HepG2 (cell line): ENCODE measurements around the gene EMILIN1. TPM values are rescaled to one million over a fixed set of nuclear protein-coding genes. Genes with fewer than 3 reads are reported as not detected.
A peak's percentile ranks its signal among the peaks of the same experiment; 100 is the strongest.

Source experiments
- ARNT2 ChIP-seq: sonication (generic); formaldehyde crosslinking; IDR thresholded peaks from 2 replicates; pipeline ENCODE4 v1.8.0; 2022; ENCODE audit warnings: mild to moderate bottlenecking, low read depth, missing genetic modification reagents, moderate library complexity
- ATF1 ChIP-seq: IDR thresholded peaks from 2 replicates; pipeline ENCODE4 v1.6.1; 2016; ENCODE audit warnings: mild to moderate bottlenecking, control low read depth
- ATF5 ChIP-seq: sonication (generic); formaldehyde crosslinking; IDR thresholded peaks from 2 replicates; pipeline ENCODE4 v1.4.0; 2020; ENCODE audit warnings: mild to moderate bottlenecking, low read depth, missing genetic modification reagents
- CCAR2 ChIP-seq: fragments of 200-400 bp; formaldehyde crosslinking; optimal IDR thresholded peaks from 2 replicates; pipeline ENCODE3; 2018; ENCODE audit warnings: low read depth, mild to moderate bottlenecking, low read length, moderate library complexity
- CREB1 ChIP-seq, 2 experiments: fragments of 450-650 bp in 1 of 2; IDR thresholded peaks; 2 replicates each; pipeline ENCODE4 v1.6.1; 2016 to 2017; ENCODE audit warnings: control low read depth in 1 of 2, mild to moderate bottlenecking in 1 of 2, missing compliant biosample characterization in 1 of 2, missing genetic modification characterization in 1 of 2
- CREBL2 ChIP-seq: sonication (generic); formaldehyde crosslinking; IDR thresholded peaks from 2 replicates; pipeline ENCODE4 v1.8.1; 2023; ENCODE audit warnings: missing genetic modification reagents, mild to moderate bottlenecking, borderline replicate concordance
- FOXP4 ChIP-seq: sonication (generic); formaldehyde crosslinking; IDR thresholded peaks from 2 replicates; pipeline ENCODE4 v1.4.0; 2020; ENCODE audit warnings: missing genetic modification reagents
- HDAC2 ChIP-seq: sonication (generic); formaldehyde crosslinking; IDR thresholded peaks from 2 replicates; pipeline ENCODE4 v1.4.0; 2020; ENCODE audit warnings: missing genetic modification reagents
- KDM5A ChIP-seq: fragments of 200-600 bp; sonication (generic); IDR thresholded peaks from 2 replicates; pipeline ENCODE4 v1.7.0; 2018; ENCODE audit warnings: antibody characterized with exemption, mild to moderate bottlenecking, low read length, borderline replicate concordance
- MEF2D ChIP-seq: sonication (generic); formaldehyde crosslinking; IDR thresholded peaks from 2 replicates; pipeline ENCODE4 v1.5.1; 2020; ENCODE audit warnings: mild to moderate bottlenecking, missing genetic modification reagents
- NBN ChIP-seq: fragments of 450-650 bp; conservative IDR thresholded peaks from 2 replicates; pipeline ENCODE4 v1.6.1; 2017
- RBFOX2 ChIP-seq: fragments of 200-400 bp; formaldehyde crosslinking; IDR thresholded peaks from 2 replicates; pipeline ENCODE4 v1.6.1; 2017; ENCODE audit warnings: low read depth, mild to moderate bottlenecking, low read length
- RFXANK ChIP-seq: IDR thresholded peaks from 2 replicates; pipeline ENCODE4 v1.6.1; 2016
- TEF ChIP-seq: sonication (generic); formaldehyde crosslinking; IDR thresholded peaks from 2 replicates; pipeline ENCODE4 v1.5.0; 2020; ENCODE audit warnings: missing genetic modification reagents
- TFDP2 ChIP-seq: sonication (generic); formaldehyde crosslinking; IDR thresholded peaks from 2 replicates; pipeline ENCODE4 v1.4.0; 2020; ENCODE audit warnings: missing genetic modification reagents
- ZFAT ChIP-seq: sonication (generic); formaldehyde crosslinking; conservative IDR thresholded peaks from 2 replicates; pipeline ENCODE4 v1.8.1; 2023; ENCODE audit warnings: missing genetic modification reagents, inconsistent platforms
- ZKSCAN5 ChIP-seq: sonication (generic); formaldehyde crosslinking; IDR thresholded peaks from 2 replicates; pipeline ENCODE4 v1.5.1; 2020; ENCODE audit warnings: mild to moderate bottlenecking, missing genetic modification reagents
- ZNF484 ChIP-seq: sonication (generic); formaldehyde crosslinking; IDR thresholded peaks from 2 replicates; pipeline ENCODE4 v1.5.1; 2020; ENCODE audit warnings: mild to moderate bottlenecking, low read depth, missing genetic modification reagents, borderline replicate concordance
- ZNF577 ChIP-seq: sonication (generic); formaldehyde crosslinking; IDR thresholded peaks from 2 replicates; pipeline ENCODE4 v1.4.0; 2020; ENCODE audit warnings: mild to moderate bottlenecking, low read depth, missing genetic modification reagents, borderline replicate concordance
- ZNF619 ChIP-seq: sonication (generic); formaldehyde crosslinking; IDR thresholded peaks from 2 replicates; pipeline ENCODE4 v1.4.0; 2020; ENCODE audit warnings: mild to moderate bottlenecking, missing genetic modification reagents
- ZNF678 ChIP-seq: sonication (generic); formaldehyde crosslinking; IDR thresholded peaks from 2 replicates; pipeline ENCODE4 v1.4.0; 2020; ENCODE audit warnings: mild to moderate bottlenecking, missing genetic modification reagents
- ZNF850 ChIP-seq: sonication (generic); formaldehyde crosslinking; conservative IDR thresholded peaks from 2 replicates; pipeline ENCODE4 v1.9.0; 2021; ENCODE audit warnings: mild to moderate bottlenecking, missing genetic modification reagents
- ZUFSP ChIP-seq: sonication (generic); formaldehyde crosslinking; IDR thresholded peaks from 2 replicates; pipeline ENCODE4 v1.9.0; 2021; ENCODE audit warnings: missing genetic modification reagents, mild to moderate bottlenecking, borderline replicate concordance
- ZZZ3 ChIP-seq: sonication (generic); formaldehyde crosslinking; IDR thresholded peaks from 2 replicates; pipeline ENCODE4 v1.4.0; 2020; ENCODE audit warnings: missing genetic modification reagents, mild to moderate bottlenecking, borderline replicate concordance
- polyA plus RNA-seq, 8 experiments: library from polyadenylated mRNA; depleted of rRNA in 3 of 8; stranded (reverse) in 7 of 8; unstranded in 1 of 8; fragments of >200 nt; fragmentation: Illumina TruSeq in 4 of 8; extraction: Trizol in 4 of 8; gene quantifications; 2 replicates each; pipeline versions ENCODE4 v1.2.1 to v1.2.3, GENCODE V29; 2011 to 2016; ENCODE audit warnings: low read depth in 4 of 8, missing spikeins in 1 of 8, mixed read lengths in 1 of 8; ENCODE audit not compliant: insufficient read depth in 1 of 8
- total RNA-seq, 5 experiments: library from RNA; depleted of rRNA; stranded (reverse); fragments of >200 nt; fragmentation: Illumina TruSeq; extraction: Trizol; gene quantifications; 2 replicates each; pipeline ENCODE4 v1.2.3, GENCODE V29; 2016; ENCODE audit warnings: low read depth in 1 of 5

EMILIN1 gene
- total and polyA plus RNA-seq, 2 of the 13 experiments (the other 11 are each of a cell fraction or from before 2014, with no cell fraction given): 8.1 to 9.7 TPM

- TF ChIP-seq ZNF577 (CRISPR knock-in tag) (no peak), ARNT2 (CRISPR knock-in tag) (peak; percentile 82), ATF1 (no peak), ZNF850 (no peak), HDAC2 (no peak), ZKSCAN5 (CRISPR knock-in tag) (no peak), ZNF619 (CRISPR knock-in tag) (no peak), CREBL2 (CRISPR knock-in tag) (peak; percentile 80; the same call in 1 of the 2 replicates), ZFAT (CRISPR knock-in tag) (0 out of 2 replicates have a peak, but pooled peaks have one; percentile 5), ATF5 (CRISPR knock-in tag) (no peak), RFXANK (CRISPR knock-in tag) (peak; percentile 42; the same call in 1 of the 2 replicates), CREB1 (IDR thresholded peaks at IDR 0.05) (peak; percentile 78), CREB1 (CRISPR knock-in tag; IDR thresholded peaks at IDR 0.05) (no peak), ZUFSP (CRISPR knock-in tag) (no peak), NBN (no peak), TFDP2 (peak; percentile 85), KDM5A (peak; percentile 89), CCAR2 (peak; percentile 67), FOXP4 (peak; percentile 8), ZZZ3 (CRISPR knock-in tag) (no peak), RBFOX2 (peak; percentile 99), ZNF484 (CRISPR knock-in tag) (no peak), ZNF678 (CRISPR knock-in tag) (no peak; the same call in 1 of the 2 replicates), TEF (CRISPR knock-in tag) (no peak), MEF2D (no peak)
These were observed 7.0 kb upstream of the EMILIN1 start, which contains the start of gene OST4 (continued) for GRCh38 chr2:27071277-27071989.
